Stomach (tissue), 4 donors: ENCODE results near the gene PDCD4.

Experiments
- CTCF ChIP-seq, 7 experiments: fragments of 450-650 bp in 4 of 7; fragments of 200-600 bp in 3 of 7; sonication (generic) in 3 of 7; IDR thresholded peaks; one replicate each; pipeline ENCODE4 v1.5.1; 2016 to 2019; ENCODE audit warnings: antibody characterized with exemption in 7 of 7, control low read depth in 2 of 7, mild to moderate bottlenecking in 1 of 7
- EP300 ChIP-seq: sonication (generic); formaldehyde crosslinking; IDR thresholded peaks from one replicate; pipeline ENCODE4 v1.6.1; 2017; ENCODE audit warnings: antibody characterized with exemption
- POLR2A ChIP-seq, 4 donors: fragments of 450-650 bp; IDR thresholded peaks; one replicate each; pipeline ENCODE4 v1.6.1; 2016; ENCODE audit warnings: antibody characterized with exemption in 4 of 4, control low read depth in 2 of 4, mild to moderate bottlenecking in 1 of 4, moderate library complexity in 1 of 4
- POLR2AphosphoS5 ChIP-seq, 3 donors: sonication (generic); formaldehyde crosslinking; IDR thresholded peaks; one replicate each; pipeline ENCODE4 v1.6.1; 2016; ENCODE audit warnings: antibody characterized with exemption in 3 of 3

- TF ChIP-seq CTCF (IDR thresholded peaks at IDR 0.05) (no peak), POLR2A (IDR thresholded peaks at IDR 0.05) (no peak), EP300 (no peak), POLR2AphosphoS5 (IDR thresholded peaks at IDR 0.05) (no peak)
These were observed 48.5 kb downstream of the PDCD4 start for GRCh38 chr10:110919971-110920881.
